Measurements from ENCODE around the gene FOXO3.

Gene FOXO3

DNA sequence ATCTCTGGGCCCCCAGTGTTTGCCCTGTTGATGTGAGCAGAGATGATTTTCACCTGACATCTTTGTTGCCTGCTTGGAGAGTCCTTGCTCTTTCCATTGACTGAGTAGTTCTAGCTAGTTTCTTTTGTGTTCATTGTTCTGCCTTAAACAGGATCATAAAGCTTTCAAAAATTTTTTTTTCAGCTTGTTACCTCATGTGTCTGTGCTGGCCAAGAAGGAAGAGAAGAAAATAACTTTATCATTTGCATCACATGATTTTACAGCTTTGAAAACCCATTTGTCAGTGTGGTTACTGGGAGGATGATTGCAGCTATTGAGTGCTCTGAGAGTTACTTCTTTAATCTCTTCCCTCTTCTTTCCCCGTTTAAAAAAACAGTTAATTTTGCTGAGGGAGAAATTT is 16.0 kb downstream of the FOXO3 start:
- DNase-seq = no peak

GRCh38 chr6:108578166-108578565 is 17.4 kb downstream of the FOXO3 start:
- no peak for DNase-seq

GRCh38 chr6:108578595-108579327 is 18.0 kb downstream of the FOXO3 start:
- DNase-seq = no peak

- no peak for DNase-seq
Observed at GRCh38 chr6:108579328-108579721, 18.6 kb downstream of the FOXO3 start.

GRCh38 chr6:108580646-108581045 is 19.9 kb downstream of the FOXO3 start:
- DNase-seq = no peak

DNA sequence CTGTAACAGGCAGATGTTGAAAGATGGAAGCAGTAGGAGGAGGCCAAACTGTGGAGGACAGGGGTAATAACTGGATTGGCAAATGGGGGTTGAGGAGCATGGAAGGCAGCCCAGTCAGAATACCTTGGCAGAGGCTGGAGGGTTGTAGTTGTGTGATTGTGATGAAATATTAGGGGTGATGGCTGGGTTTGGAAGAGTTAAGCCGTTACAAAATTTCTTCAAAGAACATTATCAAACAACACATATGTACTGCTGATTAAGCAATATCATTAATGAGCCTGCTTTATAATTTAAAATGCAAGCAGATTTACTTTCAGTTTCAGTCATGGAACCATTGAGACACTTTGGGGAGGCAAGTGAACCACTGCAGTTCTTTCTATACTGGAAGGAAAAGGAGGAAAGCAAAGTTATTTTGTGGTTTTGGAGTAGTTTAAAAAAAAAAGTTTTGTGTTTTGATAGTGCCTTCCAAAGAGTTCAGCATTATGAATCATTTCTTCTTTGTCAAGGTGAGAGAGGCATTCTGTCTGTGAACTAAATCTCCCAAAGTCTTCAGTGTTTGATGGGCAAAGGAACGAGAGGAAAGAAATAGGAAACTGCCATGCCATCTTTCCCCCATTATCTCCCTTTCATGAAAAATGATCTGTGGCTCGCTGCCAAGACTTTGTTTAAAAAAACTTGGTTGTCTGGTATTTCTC is 20.7 kb downstream of the FOXO3 start:
- no peak for DNase-seq

DNA sequence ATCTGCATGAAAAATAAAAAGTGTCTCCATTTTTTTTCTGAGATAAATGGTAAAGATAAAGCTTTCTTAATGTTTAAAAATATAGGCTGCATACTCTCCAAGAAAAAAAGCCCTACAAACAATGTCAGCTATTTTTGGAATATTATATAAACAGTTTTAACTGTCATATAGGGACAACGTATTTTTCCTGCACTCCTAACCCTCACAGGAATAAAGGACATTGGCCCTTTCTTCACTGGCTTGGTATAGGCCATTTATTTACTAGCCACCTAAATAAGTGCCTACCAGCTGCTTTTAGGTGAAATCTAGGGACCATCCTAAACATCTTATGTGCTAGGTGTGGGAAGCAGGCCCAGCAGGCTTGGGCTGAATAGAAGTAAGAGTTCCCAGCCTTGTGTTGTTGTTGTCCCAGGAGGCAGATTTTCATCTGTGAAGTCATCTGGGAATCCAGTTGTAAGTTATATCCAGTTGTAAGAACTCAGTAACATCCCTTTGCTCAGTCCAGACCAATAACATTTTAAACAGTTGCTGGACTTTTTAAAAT is 21.3 kb downstream of the FOXO3 start:
- DNase-seq = no peak

GRCh38 chr6:108582618-108583017 is 21.9 kb downstream of the FOXO3 start:
- DNase-seq = no peak

GRCh38 chr6:108584323-108584722 is 23.6 kb downstream of the FOXO3 start:
- no peak for DNase-seq

GRCh38 chr6:108585359-108585758 is 24.6 kb downstream of the FOXO3 start:
- DNase-seq = no peak

GRCh38 chr6:108585921-108586536 is 25.3 kb downstream of the FOXO3 start:
- DNase-seq = no peak

GRCh38 chr6:108587258-108588059 is 26.7 kb downstream of the FOXO3 start:
- no peak for DNase-seq

DNA sequence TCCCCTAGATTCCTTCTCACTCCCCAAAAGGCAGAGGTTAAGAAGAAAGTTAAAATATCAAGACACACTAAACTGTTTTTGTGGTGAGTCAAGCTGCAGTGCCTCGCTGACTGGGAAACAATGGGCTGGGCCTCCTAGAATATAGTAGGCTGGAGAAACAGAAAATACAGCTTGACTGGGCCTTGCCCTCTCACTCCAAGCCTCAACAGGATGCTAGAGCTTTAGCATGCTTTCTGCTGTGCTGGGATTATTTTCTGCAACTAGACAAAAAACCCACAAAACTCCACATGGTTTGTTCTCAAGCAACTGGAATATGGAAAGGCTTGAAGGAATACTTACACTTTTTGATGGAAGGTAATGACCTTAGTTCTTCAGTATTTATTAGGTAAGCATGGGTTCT is 27.9 kb downstream of the FOXO3 start:
- no peak for DNase-seq

DNA sequence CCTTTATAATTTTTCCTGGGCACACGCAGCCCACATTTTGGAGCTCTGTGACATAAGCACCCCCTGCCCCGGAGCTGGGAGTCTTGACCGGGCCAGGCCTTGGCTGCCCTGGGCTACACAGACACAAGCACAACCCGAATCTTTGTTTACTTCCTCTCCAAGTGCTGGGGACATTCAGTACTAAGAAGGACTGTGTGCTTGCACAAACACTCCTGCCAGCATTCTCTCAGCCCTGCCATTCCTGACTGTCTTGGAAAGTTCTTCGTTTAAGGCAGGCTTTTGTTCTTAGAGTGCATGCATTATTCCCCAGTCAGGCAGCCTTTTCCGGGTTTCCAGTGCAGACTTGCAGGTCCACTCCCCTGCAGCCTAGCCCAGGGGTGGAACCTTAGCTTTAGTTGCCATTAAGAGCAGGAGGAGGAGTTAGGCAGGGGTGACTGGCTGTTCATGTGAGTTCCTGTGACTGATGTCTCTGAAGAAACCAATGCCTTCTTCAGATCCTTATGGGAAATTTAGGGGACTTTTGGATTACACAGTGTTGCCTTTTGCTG is 28.6 kb downstream of the FOXO3 start:
- DNase-seq = no peak

GRCh38 chr6:108591040-108591816 is 30.5 kb downstream of the FOXO3 start:
- no peak for DNase-seq

DNA sequence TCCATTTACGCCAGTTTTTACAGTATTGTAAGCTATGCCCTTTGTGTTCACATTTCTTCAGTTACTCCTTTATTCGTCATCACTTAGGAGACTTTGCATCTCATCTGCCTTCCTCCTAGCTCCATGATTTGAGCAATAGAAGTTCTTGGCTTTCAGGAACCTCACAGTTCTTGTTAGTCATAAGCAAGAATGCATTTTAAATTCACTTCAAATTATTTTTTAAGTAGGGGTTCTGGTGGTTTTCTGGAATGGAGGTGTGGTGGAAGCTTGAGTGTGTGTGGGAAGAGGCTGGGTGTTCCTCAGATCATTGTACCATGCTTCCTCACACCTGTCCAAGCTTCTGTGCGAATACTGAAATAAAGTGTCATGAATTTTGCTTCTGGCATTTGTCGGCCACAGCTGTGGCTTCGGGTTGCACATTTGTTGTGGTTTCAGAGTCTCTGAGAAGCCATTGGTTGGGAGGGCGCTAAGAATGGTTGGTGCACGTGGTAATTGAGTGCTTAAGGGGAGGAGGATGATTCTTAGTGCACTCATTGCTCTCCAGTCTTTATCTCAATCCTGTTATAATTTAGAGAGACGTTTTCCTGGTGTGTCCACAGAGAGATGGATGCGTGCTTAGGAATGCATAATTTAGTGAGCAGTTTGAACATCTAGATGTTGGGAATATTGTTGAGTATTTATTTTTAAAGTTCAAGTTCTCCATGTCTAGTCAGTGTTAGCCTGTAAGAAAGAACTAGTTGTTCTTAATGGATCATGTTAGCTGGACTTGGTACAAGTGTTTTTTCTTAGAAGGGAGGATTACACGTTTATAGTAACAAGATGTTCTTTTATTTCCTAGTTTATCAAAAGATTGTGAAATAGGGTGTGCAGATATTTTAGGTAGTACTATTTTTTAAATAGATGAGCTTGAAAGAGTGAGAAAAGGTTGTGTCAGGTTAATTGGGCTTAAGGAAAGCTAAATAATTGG is 31.9 kb downstream of the FOXO3 start:
- peak; percentile 19 to 27 for DNase-seq

- no peak for DNase-seq
Observed at GRCh38 chr6:108594151-108594550, 33.4 kb downstream of the FOXO3 start.

DNA sequence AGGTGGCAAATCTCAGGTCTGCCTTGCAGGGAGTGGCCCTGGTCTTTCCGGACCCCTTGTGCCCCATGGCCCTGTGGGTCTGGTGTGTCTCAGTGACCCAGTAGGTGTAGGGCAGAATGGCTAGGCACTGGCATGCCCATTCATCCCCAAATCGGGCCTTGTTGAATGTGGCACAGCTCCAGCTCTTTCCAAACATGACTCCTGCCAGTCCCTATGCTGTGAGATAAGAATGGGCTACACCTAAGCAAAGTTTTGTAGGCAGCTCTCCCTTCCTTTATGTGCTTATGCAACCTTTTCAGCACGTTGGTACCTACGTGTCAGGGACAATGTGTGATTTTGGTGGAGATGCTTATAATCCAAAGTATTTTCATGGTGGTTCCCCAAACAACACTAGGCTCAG is 33.9 kb downstream of the FOXO3 start:
- DNase-seq = no peak

DNA sequence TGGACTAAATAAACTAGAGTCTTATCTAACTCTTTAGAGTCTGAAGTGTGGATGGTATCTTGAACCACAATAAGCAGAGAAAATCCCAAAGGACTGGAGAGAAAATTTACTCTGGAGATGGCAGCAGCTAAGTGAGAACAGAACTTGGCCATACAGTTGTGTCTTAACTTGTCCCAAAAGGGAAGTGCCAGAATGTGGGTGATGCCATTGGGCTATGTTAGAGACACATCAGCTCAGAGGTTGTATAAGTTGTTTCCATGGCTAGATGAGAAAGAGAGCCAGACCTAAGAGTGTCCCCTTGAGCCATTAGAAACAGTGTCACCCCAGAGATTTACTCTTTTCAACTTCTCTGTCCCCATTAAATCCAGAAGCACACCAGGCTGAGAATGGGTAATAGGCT is 36.2 kb downstream of the FOXO3 start:
- DNase-seq = no peak

GRCh38 chr6:108597572-108598304 is 37.0 kb downstream of the FOXO3 start:
- no peak for DNase-seq

Data from stimulated activated CD4-positive, alpha-beta T cell treated with anti-CD3 and anti-CD28 coated beads, Interleukin-2, amount 100 ng/mL, for 48 hours (primary cell).